RCC 7860 (cell line): Measurements from ENCODE around the gene BMERB1.
"Not testable (repeated sequence)": the region's sequence is repeated elsewhere in the genome, so short reads cannot be mapped to it uniquely, and the experiment has no call there.

Experiments used
- DNase-seq: peaks from one replicate; pipeline ENCODE4 v3.0.0-alpha.2; 2015; ENCODE audit warnings: low spot score
- FAIRE-seq: peaks from 2 replicates; lab custom pipeline; 2012; peaks lifted over from hg19 to GRCh38; lab: Jason Lieb, UNC

The BMERB1 gene

DNA sequence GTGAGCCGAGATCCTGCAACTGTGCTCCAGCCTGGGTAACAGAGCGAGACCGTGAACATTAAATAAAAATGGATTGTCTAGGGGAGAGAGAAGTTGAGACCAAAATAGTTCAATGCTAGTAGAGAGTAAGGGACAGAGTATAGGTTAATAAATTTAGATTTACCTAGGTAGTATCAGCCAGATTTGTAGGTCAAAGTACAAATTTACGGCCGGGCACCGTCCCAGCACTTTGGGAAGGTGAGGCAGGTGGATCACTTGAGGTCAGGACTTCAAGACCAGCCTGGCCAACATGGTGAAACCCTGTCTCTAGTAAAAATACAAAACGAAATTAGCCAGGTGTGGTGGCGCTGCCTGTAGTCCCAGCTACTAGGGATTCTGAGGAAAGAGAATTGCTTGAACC is 12.2 kb upstream of the BMERB1 start:
- no peak for DNase-seq
- FAIRE-seq = no peak

DNA sequence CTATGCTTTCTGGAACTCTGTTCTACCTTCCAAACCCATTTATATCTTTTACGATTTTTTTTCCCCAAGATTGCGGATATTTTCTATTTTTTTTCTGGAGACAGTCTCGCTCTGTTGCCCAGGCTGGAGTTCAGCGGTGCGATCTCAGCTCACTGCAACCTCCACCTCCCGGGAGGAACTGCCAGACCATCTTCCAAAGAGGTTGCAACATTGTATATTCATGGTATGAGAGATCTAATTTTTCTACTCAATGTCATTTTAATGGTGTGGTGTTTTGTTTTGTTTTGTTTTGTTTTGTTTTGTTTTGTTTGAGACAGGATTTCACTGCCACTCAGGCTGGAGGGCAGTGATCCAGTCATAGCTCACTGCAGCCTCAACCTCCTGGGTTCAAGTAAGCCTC is 8.5 kb upstream of the BMERB1 start:
- DNase-seq (no peak), FAIRE-seq (no peak)

DNA sequence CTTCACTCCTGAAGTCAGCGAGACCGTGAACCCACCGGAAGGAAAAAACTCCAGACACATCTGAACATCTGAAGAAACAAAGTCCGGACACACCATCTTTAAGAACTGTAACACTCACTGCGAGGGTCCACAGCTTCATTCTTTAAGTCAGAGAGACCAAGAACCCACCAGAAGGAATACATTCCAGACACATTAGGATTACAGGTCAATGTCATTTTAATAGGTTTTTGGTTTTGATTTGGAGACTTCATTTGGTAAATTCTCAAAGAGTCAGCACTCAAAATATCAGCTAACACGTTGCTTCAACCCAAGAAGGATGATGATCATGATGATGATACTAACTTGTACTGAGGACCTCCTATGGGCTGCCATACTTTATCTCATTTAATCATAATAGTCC is 7.6 kb upstream of the BMERB1 start:
- no peak for FAIRE-seq
- no peak for DNase-seq

DNA sequence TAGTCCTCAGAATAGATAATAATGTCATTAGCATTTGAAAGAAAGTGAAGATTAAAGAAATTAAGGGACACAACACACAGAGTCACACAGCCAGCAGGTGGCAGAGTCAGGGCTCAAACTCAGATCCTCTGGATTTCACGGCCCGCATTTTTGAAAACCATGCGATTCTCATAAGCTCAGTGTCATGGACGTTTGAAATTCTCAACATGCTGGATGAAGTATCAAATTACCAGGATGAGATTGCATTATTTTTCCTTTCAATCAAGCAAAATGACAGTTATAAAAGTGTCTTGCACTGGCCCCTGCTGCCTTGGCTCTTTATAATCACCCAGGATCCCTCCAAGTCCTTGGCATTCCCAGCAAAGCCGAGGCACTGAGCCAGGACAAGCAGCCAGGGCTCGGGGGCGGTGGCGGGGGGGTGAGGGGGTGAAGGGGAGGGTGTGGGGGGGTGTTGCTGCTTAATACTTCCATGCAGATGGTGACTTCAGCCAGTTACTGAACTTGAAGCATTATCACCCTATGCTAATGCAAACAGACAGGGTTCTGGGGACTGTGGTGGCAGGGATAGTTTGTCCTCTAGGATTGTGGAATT is 6.6 kb upstream of the BMERB1 start:
- FAIRE-seq = peak; percentile 20
- DNase-seq = peak; percentile 19

DNA sequence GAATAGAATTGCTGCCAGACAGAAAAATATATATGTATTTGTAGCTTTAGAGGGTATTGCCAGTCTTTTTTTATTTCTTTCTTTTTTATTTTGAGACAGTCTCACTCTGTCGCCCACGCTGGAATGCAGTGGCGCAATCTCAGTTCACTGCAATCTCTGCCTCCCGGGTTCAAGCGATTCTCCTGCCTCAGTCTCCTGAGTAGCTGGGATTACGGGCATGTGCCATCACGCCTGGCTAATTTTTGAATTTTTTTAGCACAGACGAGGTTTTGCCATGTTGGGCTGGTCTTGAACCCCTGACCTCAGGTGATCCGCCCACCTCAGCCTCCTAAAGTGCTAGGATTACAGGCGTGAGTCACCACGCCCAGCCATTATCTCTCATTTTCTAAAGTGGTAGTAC is 3.5 kb upstream of the BMERB1 start:
- DNase-seq, FAIRE-seq: not testable (repeated sequence)

DNA sequence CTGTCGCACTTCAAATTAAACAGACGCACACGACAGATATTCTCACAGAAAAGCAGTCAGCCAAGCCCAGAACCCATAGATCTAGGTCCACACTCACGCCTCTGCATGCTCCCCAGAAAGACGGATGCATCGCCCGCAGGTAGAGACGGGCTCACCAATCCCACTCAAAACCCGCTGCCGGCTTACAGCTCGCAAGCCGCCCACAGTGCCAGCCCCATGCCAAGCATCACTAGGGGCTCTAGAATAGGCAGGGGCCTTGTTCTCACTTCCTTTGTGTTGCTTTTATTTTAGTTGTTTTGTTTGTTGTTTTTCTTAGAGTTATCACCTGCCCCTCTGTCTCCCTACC is 336 bp upstream of the BMERB1 start:
- no peak for DNase-seq
- no peak for FAIRE-seq

DNA sequence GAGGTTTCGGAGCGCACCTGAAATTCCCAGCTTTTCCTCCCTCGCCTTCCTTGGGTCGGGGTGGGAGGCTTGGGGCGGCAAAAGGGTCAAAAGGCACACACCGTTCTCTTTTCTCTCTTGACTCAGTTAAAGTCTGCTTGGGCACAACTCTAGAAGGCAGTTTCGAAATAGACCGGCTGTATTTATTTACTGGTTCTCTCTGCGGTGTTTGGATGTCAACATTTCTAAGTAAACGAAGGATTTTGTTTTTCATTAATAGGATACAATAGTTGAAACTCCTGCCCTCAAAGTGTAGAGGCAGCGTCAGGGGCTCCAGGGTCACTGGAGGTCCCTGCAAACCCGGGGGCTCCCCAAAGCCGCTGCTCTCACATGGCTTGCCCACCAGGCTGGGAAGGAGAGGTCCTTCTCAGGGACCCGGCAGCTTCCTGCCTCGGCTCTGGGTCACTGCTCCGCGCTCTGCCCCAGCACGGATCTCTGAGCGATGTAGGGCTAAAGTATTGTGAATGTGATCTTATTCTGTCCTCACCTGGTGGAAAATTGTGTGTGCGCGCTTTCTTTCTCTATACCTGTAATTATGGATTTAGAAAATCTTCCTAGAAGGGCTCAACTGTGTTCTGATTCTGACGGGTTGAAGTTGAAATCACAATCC is 952 bp downstream of the BMERB1 start:
- no peak for FAIRE-seq
- DNase-seq = no peak

DNA sequence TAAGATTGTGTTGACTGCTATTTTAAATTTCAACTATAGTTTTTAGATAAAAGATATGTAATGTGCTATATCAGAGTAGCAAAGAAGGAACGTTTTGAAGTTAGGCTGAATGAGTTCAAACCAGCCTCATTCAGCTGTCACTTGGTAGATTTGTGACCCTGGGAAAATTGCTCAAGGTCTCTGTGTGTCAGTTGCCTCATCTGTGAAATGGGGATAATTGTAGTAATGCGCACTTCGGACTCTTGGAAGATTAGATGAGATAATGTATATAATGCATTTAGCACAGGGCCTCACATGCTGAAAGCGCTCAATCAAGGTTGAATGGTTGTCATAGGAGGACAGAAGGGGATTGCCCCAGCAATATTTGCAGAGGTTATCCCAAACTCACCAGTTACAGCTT is 4.7 kb downstream of the BMERB1 start:
- no peak for FAIRE-seq

DNA sequence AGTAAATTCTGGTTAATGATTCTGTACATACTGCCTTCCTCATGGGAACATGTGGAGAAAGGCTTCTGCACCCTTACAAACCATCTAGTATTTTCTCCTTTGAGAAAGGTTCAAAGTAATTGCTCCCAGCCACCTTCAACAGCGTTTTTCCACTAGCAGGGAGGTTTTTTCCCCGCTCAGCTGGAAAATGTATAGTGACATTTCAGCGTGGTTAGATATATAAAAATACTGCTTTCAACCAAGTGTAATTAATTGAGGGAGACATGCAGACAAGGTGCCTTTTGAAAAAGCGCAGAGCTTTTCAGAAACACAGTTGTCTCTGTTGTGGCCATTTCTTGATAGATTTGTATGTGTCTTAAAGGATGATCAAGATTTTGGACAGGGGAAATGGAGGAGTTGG is 5.1 kb downstream of the BMERB1 start:
- DNase-seq = no peak
- FAIRE-seq = no peak

More for the DNA sequence above, 4.7 kb downstream of the BMERB1 start:
- no peak for DNase-seq

DNA sequence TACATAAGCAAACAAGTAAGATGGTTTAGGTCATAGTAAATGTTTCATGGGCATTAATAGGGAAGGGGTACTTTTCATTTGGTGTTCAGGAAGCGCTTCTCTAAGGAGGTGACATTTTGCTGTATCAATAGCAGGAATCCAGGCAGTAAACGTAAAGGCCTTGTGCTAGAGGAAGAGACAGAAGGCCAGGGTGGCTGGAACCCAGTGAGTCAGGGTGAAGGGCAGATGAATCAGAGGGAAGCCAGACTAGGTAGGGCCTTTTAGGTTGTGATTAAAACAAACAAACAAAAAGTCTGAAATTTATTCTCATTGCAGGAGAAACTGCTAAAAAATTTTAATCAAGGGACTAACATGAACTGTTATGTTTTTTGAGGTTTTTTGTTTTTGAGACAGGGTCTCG is 6.5 kb downstream of the BMERB1 start:
- DNase-seq = peak; percentile 43
- no peak for FAIRE-seq

DNA sequence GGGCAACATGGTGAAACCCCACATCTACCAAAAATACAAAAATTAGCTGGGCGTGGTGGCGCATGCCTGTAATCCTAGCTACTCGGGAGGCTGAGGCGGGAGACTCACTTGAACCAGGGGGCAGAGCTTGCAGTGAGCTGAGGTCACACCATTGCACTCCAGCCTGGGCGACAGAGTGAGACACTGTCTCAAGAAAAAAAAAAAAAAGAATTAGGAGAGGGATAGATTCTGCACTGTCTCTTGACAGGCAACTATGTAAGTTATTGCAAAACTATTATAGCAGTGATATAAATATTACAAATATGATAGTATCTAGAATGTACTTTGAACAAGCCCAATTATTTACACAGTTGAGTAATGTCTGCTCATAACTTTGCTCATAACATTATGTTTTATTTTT is 7.8 kb downstream of the BMERB1 start:
- FAIRE-seq = not testable (repeated sequence)

DNA sequence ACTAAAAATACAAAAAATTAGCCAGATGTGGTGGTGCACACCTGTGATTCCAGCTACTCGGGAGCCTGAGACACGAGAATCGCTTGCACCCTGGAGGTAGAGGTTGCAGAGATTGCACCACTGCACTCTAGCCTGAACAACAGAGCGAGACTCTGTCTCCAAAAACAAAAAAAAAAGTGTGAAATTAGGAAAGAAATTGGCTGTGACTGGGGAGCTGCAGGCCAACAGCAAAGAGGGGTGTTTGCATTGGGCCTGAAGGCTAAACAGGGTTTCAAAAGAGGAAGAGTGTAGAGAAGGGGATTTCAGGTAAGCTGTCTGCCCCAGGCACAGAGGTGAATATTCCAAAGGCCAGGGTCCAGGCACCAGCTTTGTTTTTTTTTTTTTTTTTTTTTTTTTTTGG is 9.4 kb downstream of the BMERB1 start:
- DNase-seq (no peak), FAIRE-seq (no peak)

More for the DNA sequence above, 7.8 kb downstream of the BMERB1 start:
- not testable (repeated sequence) for DNase-seq

DNA sequence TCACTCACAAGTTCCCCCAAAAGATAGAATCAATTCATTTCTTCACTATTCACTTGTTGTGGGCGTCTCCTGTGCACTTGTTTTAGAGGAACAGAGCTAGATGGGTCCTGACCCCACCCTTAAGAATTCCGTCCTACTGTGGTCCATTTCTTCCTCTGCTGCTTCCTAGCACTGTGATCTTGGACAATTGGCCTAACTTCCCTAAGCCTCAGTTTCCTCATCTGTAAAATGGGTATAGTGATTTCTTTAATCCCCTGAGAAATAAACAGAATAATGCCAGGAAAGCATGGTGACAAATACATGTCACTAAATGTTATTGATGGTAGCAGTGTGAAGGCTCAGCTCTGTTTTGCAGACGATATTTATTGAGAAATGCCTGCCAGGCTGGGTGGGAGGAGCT is 9.9 kb downstream of the BMERB1 start:
- no peak for DNase-seq
- FAIRE-seq = no peak

DNA sequence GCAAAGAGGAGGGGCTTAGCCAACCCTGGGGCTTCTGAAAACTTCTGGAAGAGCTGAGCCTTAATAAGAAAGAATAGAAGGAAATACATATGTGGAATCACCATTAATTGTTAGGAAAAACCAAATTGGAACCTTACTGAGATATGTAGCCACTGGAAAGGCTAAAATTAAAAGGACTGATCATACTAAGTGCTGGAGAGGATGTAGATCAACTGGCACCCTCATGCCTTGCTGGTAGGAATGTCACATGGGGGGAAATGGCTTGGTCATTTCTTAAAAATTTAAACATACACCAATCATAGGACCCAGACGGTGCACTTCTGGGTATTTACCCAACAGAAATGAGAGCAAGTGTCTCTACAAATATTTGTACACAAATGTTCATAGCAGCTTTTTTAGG is 11.1 kb downstream of the BMERB1 start:
- no peak for FAIRE-seq
- DNase-seq = no peak

DNA sequence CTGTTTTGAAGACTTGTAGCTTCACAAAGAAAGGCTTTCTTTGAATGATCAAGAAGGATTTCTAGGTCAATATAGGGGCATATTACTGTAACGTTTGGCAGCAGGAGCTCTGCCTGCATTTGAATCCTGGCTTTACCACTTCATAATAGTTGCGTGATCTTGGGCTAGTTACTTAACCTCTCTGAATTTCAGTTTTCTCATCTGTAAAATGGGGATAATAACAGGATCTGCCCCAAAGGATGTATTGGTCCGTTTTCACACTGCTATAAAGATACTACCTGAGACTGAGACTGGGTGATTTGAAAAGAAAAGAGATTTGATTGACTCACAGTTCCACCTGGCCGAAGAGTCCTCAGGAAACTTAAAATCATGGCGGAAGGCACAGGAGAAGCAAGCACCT is 12.5 kb downstream of the BMERB1 start:
- no peak for DNase-seq
- FAIRE-seq = no peak

DNA sequence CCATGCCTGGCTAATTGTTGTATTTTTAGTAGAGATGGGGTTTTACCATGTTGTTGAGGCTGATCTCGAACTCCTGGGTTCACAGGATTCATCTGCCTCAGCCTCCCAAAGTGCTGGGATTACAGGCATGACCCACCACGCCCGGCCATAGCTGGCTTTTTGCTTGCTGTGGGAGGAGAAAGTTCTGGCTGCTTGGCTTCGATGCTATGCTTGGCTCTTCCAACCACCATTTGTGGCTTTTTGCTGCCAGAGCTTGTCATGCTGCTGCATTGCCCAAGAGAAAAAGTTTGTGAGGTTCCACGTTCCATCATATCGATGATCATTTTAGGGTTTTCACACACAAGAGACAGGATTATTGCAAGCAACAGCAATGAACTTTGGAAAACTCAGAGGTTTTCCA is 16.2 kb downstream of the BMERB1 start:
- FAIRE-seq (no peak), DNase-seq (no peak)

DNA sequence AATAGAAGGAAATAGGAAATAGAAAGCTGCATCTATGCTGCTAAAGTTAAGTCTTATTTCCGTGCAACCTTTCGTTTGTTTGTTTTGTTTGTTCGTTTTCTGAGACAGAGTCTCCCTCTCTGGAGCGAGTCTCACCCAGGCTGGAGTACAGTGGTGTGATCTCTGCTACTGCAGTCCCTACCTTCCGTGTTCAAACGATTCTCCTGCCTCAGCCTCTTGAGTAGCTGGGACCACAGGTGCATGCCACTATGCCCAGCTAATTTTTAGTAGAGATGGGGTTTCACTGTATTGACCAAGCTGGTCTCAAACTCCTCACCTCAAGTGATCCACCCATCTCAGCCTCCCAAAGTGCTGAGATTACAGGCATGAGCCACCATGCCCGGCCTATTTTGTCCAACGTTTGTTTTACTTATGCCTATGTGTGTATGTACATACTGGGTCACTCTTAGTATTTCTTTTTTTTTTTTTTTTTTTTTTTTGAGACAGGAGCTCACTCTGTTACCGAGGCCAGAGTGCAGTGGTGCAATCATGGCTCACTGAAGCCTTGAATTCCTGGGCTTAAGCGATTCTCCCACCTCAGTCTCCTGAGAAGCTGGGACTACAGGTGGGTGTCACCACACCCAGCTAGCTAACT is 16.8 kb downstream of the BMERB1 start:
- no peak for DNase-seq
- no peak for FAIRE-seq

DNA sequence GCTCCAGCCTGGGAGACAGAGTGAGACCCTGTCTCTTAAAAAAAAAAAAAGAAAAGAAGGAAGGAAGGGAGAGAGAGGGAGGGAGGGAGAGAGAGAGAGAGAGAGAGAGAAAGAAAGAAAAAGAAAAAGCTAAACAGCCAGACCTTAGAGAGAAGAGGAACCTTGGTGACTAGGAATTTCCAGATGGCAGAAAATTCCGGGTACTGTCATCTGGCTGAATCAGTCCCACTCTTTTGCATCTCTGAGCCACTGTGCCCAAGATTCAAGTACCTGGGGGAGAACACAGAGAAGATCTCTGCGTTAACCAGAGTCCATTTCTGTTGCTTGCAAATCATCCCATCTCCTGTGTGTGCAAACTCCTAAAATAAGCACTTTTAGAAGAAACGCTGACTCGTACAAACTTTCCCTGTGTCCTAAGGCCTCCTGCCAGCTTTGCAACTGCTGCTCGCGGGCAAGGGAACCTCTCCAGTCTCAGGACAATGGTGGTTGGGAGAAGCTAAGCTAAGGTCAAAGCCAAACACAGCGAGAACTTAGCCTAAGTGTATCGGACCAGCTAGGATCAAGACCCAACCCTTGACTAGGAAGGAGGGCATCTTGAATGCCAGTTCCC is 18.0 kb downstream of the BMERB1 start:
- DNase-seq (no peak), FAIRE-seq (no peak)

DNA sequence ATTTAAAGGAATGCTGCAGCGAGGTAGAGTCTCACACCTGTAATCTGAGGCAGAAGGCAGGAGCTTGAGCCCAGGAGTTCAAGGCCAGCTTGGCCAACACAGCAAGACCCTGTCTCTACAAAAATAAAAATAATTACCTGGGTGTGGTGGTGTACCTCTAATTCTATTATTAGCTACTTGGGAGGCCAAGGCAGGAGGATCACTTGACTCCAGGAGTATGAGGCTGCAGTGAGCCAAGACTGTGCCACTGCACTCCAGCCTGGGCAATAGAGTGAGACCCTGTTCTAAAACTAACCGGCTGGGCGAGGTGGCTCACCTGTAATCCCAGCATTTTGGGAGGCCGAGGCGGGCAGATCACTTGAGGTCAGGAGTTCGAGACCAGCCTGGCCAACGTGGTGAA is 18.9 kb downstream of the BMERB1 start:
- not testable (repeated sequence) for FAIRE-seq, DNase-seq

DNA sequence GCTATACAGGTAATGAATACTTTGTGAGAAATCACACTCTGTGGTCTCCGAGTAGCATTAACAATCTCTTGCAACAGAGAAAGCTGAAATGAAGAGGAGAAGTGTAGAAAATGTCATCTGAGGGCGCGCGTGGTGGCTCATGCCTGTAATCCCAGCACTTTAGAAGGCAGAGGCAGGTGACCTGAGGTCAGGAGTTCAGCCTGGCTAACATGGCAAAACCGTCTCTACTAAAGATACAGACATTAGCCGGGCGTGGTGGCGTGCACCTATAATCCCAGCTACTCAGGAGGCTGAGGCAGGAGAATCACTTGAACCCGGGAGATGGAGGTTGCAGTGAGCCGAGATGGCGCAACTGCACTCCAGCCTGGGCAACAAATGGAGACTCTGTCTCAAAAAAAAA is 20.5 kb downstream of the BMERB1 start:
- not testable (repeated sequence) for DNase-seq, FAIRE-seq

DNA sequence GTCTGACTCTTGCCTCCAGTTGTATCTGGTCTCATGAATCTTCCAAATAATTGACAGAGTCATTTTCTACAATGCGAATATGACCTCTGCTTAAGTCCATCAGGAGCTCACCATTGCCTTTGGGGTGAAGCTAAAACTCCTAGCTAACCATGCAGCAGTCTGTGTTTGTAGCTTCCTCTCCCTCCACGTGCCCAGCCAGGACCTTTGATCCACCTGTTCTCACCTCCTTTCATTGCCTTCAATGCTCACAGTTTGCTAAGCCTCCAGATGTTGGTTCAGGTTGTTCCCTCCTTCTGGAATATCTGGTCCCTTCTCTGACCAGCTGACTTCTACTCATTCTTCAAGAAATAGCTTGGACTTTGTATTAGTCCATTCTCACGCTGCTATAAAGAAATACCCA is 23.0 kb downstream of the BMERB1 start:
- FAIRE-seq = no peak

DNA sequence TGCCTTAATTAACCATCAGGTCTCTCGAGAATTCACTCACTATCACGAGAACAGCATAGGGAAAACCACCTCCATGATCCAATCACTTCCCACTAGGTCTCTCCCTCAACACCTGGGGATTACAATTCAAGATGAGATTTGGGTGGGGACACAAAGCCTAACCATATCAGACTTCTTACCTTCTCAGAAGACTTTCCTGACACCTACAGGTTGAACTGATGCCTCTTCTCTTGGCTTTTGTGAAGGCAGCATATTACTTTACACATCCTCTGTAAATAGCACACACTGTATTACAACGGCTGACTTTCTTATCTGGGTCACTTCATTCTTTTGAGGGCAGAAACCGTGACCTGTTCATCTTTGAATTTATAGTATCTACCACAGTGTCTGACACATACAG is 23.6 kb downstream of the BMERB1 start:
- no peak for DNase-seq

More for the DNA sequence above, 23.0 kb downstream of the BMERB1 start:
- no peak for DNase-seq

More for the DNA sequence above, 23.6 kb downstream of the BMERB1 start:
- FAIRE-seq = no peak
